CD4-positive, alpha-beta T cell treated with Interleukin-6 at 100 ng/mL for 8 hours (primary cell): ENCODE results near the gene LRRC3C.
"Not testable (repeated sequence)": the region's sequence is repeated elsewhere in the genome, so short reads cannot be mapped to it uniquely, and the experiment has no call there.

Experiments
- DNase-seq: peaks from one replicate; pipeline ENCODE4 v3.0.0-alpha.2; 2020; ENCODE audit warnings: mixed read lengths, low spot score

The LRRC3C gene, protein sequence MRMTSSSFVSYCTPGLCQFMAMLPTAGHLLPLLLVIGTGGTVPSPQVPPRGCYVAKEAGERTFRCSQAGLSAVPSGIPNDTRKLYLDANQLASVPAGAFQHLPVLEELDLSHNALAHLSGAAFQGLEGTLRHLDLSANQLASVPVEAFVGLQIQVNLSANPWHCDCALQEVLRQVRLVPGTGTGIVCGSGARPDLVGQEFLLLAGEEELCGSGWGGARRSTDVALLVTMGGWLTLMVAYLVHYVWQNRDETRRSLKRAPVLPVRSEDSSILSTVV

DNA sequence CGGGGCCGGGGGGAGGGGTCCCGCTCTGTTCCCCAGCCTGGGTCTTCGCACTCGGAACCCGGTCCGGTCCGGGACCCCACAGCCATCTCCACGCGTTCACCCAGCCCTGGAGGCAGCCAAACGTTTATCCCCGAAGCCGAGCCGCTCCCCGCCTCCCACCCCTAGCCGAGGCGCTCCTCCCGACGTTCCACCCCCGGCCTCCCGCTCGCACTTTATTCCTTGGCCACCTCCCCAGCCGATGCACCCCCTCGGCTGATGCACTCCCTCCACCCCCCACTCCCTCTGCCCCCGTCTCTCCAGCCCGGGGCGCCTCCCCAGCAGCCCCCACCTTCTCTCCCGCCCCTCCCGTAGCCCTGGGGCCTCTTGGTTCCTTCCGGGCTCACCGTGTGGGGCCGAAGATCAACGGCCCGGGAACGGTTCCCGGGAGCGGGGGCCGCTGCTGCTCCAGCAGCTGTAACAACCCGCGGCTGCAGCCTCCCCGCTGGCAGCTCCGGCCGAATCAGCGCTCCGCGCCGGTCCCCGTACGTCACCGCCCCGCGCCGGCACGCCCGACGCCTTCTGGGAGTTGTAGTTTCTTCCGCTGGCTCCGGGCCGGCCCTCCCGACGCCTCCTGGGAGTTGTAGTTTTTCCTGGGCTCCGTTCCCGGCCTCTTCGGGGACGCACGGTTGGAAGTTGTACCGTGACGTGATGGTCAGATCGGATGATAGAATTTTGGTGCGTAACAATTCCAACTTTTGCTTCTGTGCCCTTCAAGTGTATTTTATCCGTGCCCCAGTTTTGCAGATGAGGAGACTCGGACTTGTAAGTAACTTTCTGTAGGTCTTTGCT is at the start of gene LRRC3C, which contains the start of gene ORMDL3:
Gene LRRC3C, plus strand, starts transcription at position 632 of the 828 bp plus-strand sequence. CDS start 13,792 bp downstream, outside the sequence.
Gene ORMDL3, minus strand, starts transcription at position 501 of the 828 bp plus-strand sequence. CDS start 3,398 bp downstream, outside the sequence.
- peak; percentile 90 for DNase-seq

DNA sequence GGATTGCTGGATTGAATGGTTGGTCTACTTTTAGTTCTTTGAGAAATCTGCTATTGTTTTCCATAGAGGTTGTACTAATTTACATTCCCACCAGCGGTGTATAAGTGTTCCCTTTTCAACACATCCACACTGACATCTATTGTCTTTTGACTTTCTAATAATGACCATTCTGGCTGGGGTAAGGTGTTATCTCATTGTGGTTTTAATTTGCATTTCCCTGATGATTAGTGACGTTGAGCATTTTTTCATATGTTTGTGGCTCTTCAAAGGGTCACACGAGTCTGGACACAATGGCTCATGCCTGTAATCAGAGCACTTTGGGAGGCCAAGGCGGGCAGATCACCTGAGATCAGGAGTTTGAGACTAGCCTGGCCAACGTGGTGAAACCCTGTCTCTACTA is 41.4 kb upstream of the LRRC3C start:
- DNase-seq, result not testable (repeated sequence)

DNA sequence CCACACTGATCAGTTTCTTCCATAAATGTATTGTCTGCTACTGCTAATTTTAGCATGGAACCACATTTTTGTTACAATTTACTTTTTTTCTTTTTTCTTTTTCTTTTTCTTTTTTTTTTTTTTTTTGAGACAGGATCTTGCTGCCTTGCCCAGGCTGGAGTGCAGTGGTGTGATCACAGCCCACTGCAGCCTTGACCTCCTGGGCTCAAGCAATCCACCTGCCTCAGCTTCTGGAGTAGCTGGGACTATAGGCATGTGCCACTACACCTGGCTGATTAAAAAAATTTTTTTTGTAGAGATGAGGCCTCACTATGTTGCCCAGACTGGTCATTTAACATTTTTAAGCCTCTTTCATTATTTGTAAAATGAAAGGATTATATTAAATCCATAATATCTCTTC is 40.5 kb upstream of the LRRC3C start:
- no peak for DNase-seq

DNA sequence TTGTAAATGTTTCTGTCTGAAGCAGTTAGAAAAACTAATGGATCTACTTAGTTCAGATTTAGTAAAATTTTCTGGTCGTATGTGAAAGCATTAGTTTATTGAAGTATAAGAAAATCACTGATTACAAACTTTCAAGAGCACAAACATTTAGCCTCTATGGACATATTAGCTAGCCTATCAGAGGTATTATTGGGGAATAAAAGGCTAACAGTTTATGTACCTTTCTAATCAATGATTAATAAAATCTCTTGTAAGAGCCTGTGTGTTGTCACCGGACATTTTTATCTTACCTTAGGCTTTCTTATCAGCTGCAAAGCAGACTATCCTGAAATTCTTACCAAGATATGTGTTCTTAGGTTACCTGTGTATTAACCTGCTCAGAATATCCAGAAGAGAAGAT is 38.3 kb upstream of the LRRC3C start:
- DNase-seq, result no peak

DNA sequence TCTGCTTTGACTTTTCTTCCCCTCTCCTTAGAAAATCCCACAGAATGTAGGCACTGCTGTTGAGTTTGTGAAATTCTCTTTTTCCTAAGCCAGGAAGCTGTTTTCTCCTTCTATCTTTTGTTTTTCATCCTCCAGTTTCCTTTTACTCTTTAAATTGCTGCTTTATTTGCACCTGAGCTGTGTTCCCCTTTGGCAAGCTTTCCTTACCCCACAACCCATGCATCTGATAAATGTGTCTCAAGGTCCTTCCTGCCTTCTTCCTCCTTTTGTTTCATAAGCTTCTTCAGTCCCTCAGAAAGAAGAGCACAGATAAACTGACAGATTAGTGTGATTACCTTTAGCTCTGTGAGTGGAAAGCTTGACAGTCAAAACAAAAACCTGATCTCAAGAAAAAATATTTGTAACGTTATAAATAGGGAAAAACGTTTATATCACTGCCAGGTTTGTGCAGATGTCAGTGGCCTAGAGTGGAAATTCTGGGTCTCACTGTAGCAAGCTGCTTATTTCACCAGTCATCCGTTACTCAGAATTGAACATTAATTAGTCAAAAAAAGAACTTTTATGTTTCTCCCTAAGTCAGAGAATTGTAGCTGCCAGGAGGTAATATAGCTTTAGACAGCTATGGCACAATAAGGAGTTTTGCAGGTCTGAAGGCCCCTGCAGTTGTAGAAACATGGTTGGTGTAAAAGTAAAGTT is 32.7 kb upstream of the LRRC3C start:
- no peak for DNase-seq

DNA sequence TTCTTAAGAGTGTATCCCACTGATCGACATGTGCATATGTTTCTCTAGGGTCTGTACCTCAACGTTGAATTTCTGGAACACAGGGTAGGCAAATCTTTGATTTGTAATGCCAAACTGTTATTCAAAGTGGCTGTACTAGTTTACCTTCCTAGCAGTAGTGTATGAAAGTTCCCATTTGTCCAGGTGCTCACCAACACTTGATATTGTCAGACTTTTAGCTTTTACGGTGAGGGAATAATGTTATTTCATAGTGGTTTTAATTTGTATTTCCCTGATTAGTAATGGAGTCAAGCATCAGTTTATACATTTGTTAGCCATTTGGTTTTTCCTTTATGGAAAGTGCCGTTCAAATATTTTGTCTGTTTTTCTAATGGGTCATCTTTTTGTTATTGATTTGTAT is 29.4 kb upstream of the LRRC3C start:
- no peak for DNase-seq

DNA sequence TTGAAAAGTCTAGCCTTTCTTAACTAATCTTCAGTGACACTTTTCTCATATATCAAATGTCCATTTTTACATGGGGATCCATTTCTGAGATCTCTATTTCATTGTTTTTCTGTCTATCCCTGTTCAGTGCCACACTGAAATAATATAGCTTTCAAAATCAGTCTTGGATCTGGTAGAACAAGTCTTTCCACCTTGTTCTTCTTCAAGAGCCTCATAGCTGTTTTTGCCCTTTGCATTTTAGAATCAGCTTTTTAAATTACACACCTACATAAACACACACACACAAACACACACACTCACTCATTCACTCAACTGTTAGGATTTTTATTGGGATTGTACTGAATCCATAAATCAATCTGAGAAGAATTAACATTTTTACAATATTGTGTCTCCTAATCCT is 28.3 kb upstream of the LRRC3C start:
- DNase-seq, result no peak

DNA sequence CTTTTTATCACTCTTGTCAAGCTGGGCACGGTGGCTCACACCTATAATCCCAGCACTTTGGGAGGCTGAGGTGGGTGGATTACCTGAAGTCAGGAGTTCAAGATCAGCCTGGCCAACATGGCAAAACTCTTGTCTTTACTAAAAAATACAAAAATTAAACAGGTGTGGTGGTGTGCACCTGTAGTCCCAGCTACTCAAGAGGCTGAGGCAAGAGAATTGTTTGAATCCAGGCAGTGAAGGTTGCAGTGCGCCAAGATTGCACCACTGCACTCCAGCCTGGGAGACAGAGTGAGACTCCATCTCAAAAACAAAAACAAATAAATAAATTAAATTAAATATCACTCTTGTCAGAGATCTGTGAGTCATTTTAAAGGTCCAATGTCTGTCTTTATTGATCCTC is 25.5 kb upstream of the LRRC3C start:
- DNase-seq, result not testable (repeated sequence)

DNA sequence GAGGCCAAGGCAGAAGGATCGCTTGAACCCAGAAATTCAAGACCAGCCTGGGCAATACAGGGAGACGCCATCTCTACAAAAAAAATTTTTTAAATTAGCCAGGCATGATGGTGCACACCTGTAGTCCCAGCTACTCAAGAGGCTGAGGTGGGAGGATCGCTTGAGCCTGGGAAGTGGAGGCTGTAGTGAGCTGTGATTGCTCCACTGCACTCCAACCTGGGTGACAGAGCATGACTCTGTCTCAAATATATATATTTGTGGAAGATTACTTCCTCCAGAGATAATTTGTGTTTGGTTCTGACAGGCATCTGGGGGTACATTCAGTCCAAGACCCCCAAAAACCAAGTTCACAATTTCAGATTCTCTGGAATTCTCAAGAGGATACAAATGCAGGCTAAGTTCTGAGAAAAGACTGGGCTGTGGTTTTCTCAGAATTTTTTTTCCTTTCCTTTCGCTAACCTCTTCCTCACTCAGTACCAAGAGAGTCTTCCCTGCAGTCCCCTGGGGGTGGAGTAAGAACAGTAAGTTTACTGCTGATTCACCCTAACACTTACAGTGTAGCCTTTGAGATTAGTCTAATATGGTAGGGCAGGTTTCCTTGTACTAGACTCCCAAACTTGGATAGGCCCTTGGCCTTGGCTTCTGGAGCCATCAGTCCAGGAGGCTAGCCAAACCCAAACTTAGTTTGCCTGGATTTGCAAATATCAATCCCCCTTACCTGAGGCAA is 24.2 kb upstream of the LRRC3C start:
- peak; percentile 4 for DNase-seq

DNA sequence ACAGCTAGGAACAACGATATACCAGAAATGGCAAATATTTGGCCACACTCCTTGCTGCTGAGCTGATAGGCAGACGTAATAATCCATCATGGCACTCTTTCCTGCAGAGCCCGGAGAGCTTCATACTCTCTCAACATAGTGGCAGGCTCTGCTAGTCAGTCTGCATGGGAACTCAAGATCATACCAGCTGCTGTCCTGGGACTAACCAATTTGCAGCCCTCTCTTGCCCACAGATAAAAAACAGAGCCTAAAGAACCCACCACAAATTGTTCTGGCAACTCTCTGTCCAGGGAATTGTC is 22.6 kb upstream of the LRRC3C start:
- DNase-seq, result no peak

DNA sequence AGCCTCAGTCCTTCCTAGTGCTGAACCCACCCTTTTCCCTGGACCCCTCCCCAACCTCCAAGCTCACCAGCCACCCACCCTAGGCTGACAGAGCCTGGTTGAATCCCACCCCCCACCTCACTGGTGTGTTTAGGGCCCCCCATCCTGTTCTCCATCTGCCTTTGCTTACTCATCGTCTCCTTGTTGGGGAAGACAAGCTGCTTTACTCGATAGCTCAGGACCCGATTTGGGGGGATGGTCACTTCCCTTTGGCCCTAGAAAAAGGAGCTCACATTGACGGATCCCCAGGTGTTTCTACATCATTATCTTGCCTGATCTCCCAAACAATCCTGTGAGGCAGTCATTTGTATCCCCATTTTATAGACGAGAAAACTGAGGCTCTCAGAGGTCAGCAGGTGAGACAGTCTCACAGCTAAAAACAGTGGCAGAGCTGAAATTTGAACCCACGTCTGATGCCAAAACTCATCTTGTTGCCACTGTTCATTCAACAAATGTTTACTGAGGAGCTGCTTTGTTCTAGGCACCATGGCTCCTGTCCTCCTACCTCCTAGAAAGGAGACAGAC is 18.7 kb upstream of the LRRC3C start:
- no peak for DNase-seq

DNA sequence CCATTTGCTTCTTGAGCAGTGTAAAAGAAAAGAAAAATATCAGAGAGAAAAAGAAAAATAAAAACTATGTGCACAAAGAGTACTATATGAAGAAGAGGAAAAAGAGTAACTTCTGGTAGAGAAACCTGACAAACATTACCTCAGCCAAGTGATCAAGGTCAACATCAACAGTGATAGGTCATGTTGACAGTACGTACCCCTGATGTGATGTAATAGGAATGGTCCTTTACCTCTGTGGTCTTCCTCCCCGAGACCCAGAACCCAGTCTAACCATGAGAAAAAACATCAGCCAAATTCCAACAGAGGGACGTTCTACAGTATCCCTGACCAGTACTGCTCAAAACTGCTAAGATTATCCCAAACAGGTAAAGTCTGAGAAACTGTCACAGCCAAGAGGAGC is 13.5 kb upstream of the LRRC3C start:
- DNase-seq, result no peak

DNA sequence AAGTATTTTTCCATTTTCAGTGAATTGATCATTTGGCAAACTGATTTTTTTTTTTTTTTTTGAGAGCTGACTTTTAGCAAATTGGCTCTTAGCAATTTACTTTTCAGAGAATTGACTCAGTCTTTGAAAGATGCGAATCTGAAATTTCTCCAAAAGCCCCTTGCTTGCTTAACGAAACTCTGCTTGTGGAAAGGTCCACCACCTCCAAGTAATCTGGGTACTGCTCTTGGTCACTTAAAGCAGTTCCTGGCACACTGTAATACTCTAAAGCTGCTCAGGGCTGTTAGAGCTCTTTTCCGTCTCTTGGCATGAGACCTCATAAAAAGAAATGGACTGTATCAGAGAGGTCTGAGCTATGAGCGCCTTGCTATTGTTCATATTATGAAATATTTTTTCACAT is 12.0 kb upstream of the LRRC3C start:
- no peak for DNase-seq

DNA sequence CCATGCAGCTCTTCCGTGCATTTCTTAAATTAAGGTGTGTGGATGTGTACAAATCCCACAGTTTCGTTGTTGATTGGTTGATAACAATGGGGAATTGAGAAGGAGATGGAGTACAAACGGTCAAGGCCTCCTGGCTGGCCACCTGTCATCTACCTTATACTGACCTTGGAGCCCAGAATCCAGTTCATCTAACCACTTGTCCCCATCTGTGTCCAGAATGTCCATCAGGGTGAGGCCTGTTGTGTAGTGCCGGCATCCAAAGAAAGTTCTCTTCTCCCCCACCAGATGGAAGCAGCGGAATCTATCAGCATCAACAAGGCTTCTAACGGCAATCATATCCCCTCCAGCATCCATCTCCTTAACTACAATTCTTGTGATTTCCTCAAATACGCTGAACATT is 10.6 kb upstream of the LRRC3C start:
- no peak for DNase-seq

DNA sequence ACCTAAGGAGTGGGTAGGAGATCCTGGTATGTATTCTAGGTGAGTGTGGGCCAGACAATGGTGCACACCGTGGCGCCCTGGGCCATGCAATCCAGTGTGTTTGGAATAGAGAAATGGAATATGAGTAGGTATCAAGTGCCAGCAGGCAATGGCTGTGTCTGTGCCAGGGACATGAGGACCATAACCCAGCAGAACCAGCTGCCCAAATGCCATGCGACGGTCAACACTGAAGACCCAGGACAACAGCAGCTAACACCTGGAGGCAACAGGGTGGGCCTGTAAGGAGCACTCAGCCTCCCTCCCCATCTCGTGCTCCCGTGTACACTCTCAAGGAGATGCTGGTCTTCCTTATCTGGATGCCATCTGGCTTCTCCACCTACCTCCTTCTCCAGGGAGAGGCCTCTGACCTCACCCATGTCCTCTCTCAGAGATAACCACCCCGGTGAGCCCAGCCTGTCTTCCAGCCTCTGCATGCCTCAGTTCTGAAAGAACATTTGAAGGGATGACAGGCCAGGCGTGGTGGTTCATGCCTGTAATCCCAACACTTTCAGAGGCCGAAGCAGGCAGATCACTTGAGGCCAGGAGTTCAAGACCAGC is 8.3 kb upstream of the LRRC3C start:
- no peak for DNase-seq

DNA sequence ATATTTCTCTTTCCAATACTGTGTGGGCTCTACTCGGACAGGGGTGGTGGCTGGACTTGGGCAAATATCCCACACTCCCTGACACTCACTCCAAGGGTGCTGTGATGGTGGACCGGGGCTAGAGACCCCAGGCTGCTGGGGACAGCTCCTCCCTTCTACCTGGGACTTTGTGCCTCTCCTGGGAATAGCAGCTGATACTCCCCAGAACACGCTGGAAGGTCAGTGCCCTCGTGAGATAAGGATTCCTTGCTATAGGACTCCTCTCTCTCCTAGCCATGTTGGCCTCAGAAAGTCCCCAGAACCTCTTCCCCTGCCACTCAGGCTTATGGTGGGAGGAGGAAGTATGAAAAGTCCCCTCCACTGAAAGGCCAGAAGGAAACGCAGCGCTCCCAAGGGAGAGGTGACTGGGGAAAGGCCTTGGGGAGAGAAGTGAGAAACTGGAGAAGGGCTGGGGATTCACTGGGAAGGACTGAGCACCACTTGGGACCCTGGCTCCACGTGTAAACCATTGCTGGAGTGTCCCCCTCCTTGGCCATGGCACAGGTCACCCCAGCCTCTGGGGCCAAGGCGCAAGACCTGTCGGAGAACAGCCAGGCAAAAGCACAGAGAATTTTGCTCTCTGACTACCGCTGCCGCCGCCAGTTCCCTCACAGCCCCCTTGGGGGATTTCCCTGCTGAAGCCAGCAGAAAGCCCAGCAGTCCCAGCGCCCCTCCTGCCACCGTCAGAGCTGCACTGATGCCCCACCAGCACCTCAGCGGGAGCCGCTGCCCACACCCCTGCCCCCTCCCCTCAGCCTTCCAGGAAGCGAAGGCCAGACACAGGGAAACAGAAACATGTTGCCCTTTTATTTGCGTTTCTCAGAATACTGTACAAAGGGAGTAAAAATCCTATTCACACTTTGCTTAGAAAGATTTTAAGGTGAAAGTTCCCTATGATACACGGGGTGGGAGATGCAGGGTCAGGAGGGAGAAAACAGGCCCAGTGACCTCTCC is 7.0 kb upstream of the LRRC3C start:
- no peak for DNase-seq

DNA sequence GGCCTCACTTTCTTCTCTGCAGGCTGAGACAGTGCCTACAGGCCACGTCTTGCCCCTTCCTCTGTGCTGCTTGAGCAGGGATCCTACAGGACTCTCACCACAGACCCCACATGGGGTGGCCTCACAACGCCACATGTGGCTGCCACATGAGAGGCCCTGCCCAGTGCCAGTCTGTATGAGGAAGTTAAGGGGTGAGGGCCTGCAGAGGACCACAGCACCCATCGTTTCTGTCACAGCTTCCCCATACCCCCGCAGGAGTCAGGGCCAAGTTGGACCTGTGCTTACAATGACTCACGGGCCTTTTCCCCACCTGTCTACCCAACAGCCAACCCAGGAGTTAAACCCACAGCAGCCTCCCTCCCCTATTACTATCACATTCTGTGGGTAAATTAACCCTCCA is 6.2 kb upstream of the LRRC3C start:
- DNase-seq, result no peak

DNA sequence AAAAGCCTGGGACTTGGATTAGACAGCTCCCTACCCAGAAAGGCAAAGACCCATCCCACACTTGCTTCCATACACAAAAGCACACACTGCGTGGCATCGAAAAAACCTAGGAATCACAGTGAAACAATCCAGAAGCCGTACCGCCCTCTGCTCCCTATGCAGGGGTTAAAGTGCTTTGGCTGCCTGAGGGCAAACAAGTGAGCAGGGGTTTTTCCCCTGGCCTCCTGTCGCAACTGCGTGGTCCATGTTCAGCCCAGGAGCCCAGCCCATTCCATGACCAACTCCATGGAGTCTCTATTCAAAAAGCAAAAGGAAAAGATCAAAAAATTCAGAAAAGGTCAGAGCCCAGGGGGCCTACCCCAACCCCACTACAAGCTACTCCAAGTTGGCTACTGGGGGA is 5.5 kb upstream of the LRRC3C start:
- no peak for DNase-seq

DNA sequence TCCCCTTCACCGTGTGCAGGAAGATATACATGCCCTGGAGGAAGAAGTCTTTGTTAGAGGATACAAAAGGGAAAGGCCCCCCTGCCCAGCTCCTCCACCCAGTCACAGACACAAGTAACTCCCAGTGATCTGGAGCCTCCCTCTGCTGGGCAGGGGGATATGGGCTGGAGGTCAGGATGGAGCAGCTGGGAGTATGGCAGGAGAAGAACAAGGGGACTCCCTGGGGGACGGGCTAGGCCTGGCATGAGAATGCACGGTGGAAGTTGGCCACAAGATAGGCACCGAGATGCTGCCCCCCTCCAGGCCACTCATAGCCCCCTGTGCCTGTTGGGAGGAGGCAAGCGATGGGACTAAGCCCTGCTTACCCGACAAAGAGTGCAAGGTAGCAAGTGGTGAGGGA is 4.3 kb upstream of the LRRC3C start:
- no peak for DNase-seq
